SKM-1 treated with dmso at 0.1 percent for 144 hours (cell line): Measurements from ENCODE around the gene MMP21.
A peak's percentile ranks its signal among the peaks of the same experiment; 100 is the strongest.

Experiments
- DNase-seq: peaks from one replicate; lab custom pipeline; 2025; ENCODE audit not compliant: unreplicated experiment; lab: John Stamatoyannopoulos, UW

MMP21 gene

GRCh38 chr10:125766511-125766910 is 9.1 kb downstream of the MMP21 start:
- no peak for DNase-seq

GRCh38 chr10:125765835-125766234 is 9.8 kb downstream of the MMP21 start:
- no peak for DNase-seq

- DNase-seq: no peak
Observed at GRCh38 chr10:125762692-125763648, 12.7 kb downstream of the MMP21 start.

GRCh38 chr10:125761961-125762360 is 13.7 kb downstream of the MMP21 start:
- no peak for DNase-seq

- DNase-seq: no peak
Observed at GRCh38 chr10:125757742-125758141, 17.9 kb downstream of the MMP21 start.

- DNase-seq: no peak
Observed at GRCh38 chr10:125756853-125757487, 18.7 kb downstream of the MMP21 start.

- DNase-seq: no peak
Observed at GRCh38 chr10:125756196-125756595, 19.4 kb downstream of the MMP21 start.

GRCh38 chr10:125747417-125747816 is 28.2 kb downstream of the MMP21 start:
- DNase-seq: no peak

GRCh38 chr10:125744909-125745308 is 30.7 kb downstream of the MMP21 start:
- DNase-seq: no peak

GRCh38 chr10:125742465-125742864 is 33.2 kb downstream of the MMP21 start:
- no peak for DNase-seq

- no peak for DNase-seq
Observed at GRCh38 chr10:125739994-125740679, 35.5 kb downstream of the MMP21 start.

- no peak for DNase-seq
Observed at GRCh38 chr10:125738206-125738605, 37.4 kb downstream of the MMP21 start.

GRCh38 chr10:125734823-125735222 is 40.8 kb downstream of the MMP21 start:
- DNase-seq: no peak

- DNase-seq: no peak
Observed at GRCh38 chr10:125734148-125734547, 41.5 kb downstream of the MMP21 start.

- no peak for DNase-seq
Observed at GRCh38 chr10:125727436-125727835, 48.2 kb downstream of the MMP21 start.

GRCh38 chr10:125726914-125727313 is 48.7 kb downstream of the MMP21 start:
- DNase-seq: no peak

- no peak for DNase-seq
Observed at GRCh38 chr10:125722811-125723210, 52.8 kb downstream of the MMP21 start.

GRCh38 chr10:125721035-125721434 is 54.6 kb downstream of the MMP21 start:
- no peak for DNase-seq

- no peak for DNase-seq
Observed at GRCh38 chr10:125720002-125720382, 55.6 kb downstream of the MMP21 start.

GRCh38 chr10:125719173-125720001 is 56.2 kb downstream of the MMP21 start, which contains the start of gene EDRF1:
EDRF1 (plus strand) TSS chr10:125719709; CDS start chr10:125719808, 99 bp downstream.
- peak; percentile 98 for DNase-seq
